Cerebellar cortex (tissue), 1 donor: ENCODE measurements around the gene QKI.

Experiments
- DNase-seq: peaks from one replicate; pipeline ENCODE4 v3.0.0-alpha.2; 2015; ENCODE audit warnings: low spot score

Gene QKI

GRCh38 chr6:163489584-163489983 lies 75.1 kb downstream of the QKI start:
- no peak for DNase-seq

- DNase-seq: no peak
Observed at GRCh38 chr6:163490826-163491577, 76.5 kb downstream of the QKI start.

- DNase-seq: no peak
Observed at GRCh38 chr6:163491737-163492300, 77.3 kb downstream of the QKI start.

GRCh38 chr6:163494279-163494727 lies 79.8 kb downstream of the QKI start:
- no peak for DNase-seq

GRCh38 chr6:163496205-163496604 lies 81.7 kb downstream of the QKI start:
- no peak for DNase-seq

GRCh38 chr6:163500105-163500504 lies 85.6 kb downstream of the QKI start:
- no peak for DNase-seq

GRCh38 chr6:163501026-163501425 lies 86.5 kb downstream of the QKI start:
- DNase-seq: no peak

- no peak for DNase-seq
Observed at GRCh38 chr6:163501439-163501838, 86.9 kb downstream of the QKI start.

GRCh38 chr6:163504984-163505640 lies 90.6 kb downstream of the QKI start:
- no peak for DNase-seq

- DNase-seq: no peak
Observed at GRCh38 chr6:163507965-163508364, 93.4 kb downstream of the QKI start.

GRCh38 chr6:163513003-163513402 lies 98.5 kb downstream of the QKI start:
- DNase-seq: no peak

- DNase-seq: no peak
Observed at GRCh38 chr6:163513570-163514166, 99.2 kb downstream of the QKI start.

GRCh38 chr6:163516908-163517307 lies 102.4 kb downstream of the QKI start:
- DNase-seq: no peak

GRCh38 chr6:163520956-163521355 lies 106.4 kb downstream of the QKI start:
- no peak for DNase-seq

GRCh38 chr6:163522033-163522432 lies 107.5 kb downstream of the QKI start:
- no peak for DNase-seq

- no peak for DNase-seq
Observed at GRCh38 chr6:163525926-163526325, 111.4 kb downstream of the QKI start.

- no peak for DNase-seq
Observed at GRCh38 chr6:163526346-163526745, 111.8 kb downstream of the QKI start.

- DNase-seq: no peak
Observed at GRCh38 chr6:163527291-163527690, 112.8 kb downstream of the QKI start.

- DNase-seq: no peak
Observed at GRCh38 chr6:163529605-163530004, 115.1 kb downstream of the QKI start.

GRCh38 chr6:163530406-163530805 lies 115.9 kb downstream of the QKI start:
- no peak for DNase-seq

GRCh38 chr6:163531122-163531521 lies 116.6 kb downstream of the QKI start:
- no peak for DNase-seq

- DNase-seq: no peak
Observed at GRCh38 chr6:163532526-163533078, 118.1 kb downstream of the QKI start.

- DNase-seq: no peak
Observed at GRCh38 chr6:163533443-163533842, 118.9 kb downstream of the QKI start.
